HG03039 (cell line): ENCODE measurements around the gene SHF.

ENCODE experiments used
- ATAC-seq: cut with Tn5 transposase; IDR thresholded peaks from one replicate; pipeline ENCODE4 v1.9.1; 2021; ENCODE audit warnings: mild to moderate bottlenecking, moderate library complexity; ENCODE audit not compliant: unreplicated experiment

SHF gene

GRCh38 chr15:45200001-45200798 is 12.4 kb upstream of the SHF start:
- ATAC-seq: peak; percentile 31

GRCh38 chr15:45199136-45199810 is 11.5 kb upstream of the SHF start:
- peak; percentile 7 for ATAC-seq

- peak; percentile 40 for ATAC-seq
Measured at GRCh38 chr15:45198337-45199135, 10.8 kb upstream of the SHF start.

- no peak for ATAC-seq
Measured at GRCh38 chr15:45197512-45197911, 9.7 kb upstream of the SHF start.

GRCh38 chr15:45187578-45187893 is 230 bp downstream of the SHF start:
- no peak for ATAC-seq

GRCh38 chr15:45186771-45187577 is 792 bp downstream of the SHF start:
- ATAC-seq: no peak

GRCh38 chr15:45185903-45186770 is 1.6 kb downstream of the SHF start:
- no peak for ATAC-seq

- no peak for ATAC-seq
Measured at GRCh38 chr15:45185069-45185779, 2.5 kb downstream of the SHF start.

- ATAC-seq: no peak
Measured at GRCh38 chr15:45184562-45185041, 3.2 kb downstream of the SHF start.

GRCh38 chr15:45183511-45183910 is 4.3 kb downstream of the SHF start:
- no peak for ATAC-seq

- no peak for ATAC-seq
Measured at GRCh38 chr15:45182996-45183395, 4.8 kb downstream of the SHF start.

GRCh38 chr15:45181491-45182285 is 6.1 kb downstream of the SHF start:
- ATAC-seq: no peak

GRCh38 chr15:45180648-45181436 is 6.9 kb downstream of the SHF start:
- ATAC-seq: no peak

- no peak for ATAC-seq
Measured at GRCh38 chr15:45180201-45180600, 7.6 kb downstream of the SHF start.

- ATAC-seq: no peak
Measured at GRCh38 chr15:45179221-45179985, 8.4 kb downstream of the SHF start.

GRCh38 chr15:45177285-45177684 is 10.5 kb downstream of the SHF start:
- ATAC-seq: no peak

- ATAC-seq: no peak
Measured at GRCh38 chr15:45174577-45174976, 13.2 kb downstream of the SHF start.
